Gastrocnemius medialis (tissue), 4 donors: ENCODE measurements around the gene CDS2. TPM values are rescaled to one million over a fixed set of nuclear protein-coding genes. Genes with fewer than 3 reads are reported as not detected.
"Not testable (repeated sequence)": the region's sequence is repeated elsewhere in the genome, so short reads cannot be mapped to it uniquely, and the experiment has no call there.

Experiments
- ATAC-seq, 2 donors: fragments of 150-250 bp; one replicate each; pipeline ENCODE4 v1.9.1; 2016
- DNase-seq, 2 donors: peaks; one replicate each; pipeline ENCODE4 v3.0.0-alpha.2; 2019
- H3K27ac ChIP-seq, 4 donors: fragments of 200-600 bp; sonication (generic); 1 replicate in 1 of 4; 2 replicates in 3 of 4; pipeline ENCODE4 v1.5.1; 2016 to 2018; ENCODE audit warnings: mild to moderate bottlenecking in 2 of 4, moderate library complexity in 1 of 4
- H3K27me3 ChIP-seq, 3 donors: fragments of 200-600 bp; sonication (generic) in 2 of 3; 1 replicate in 1 of 3; 2 replicates in 2 of 3; pipeline versions ENCODE4 v1.5.1 to v1.6.0; 2016 to 2019; ENCODE audit warnings: mild to moderate bottlenecking in 1 of 3, moderate library complexity in 1 of 3
- H3K36me3 ChIP-seq, 2 donors: fragments of 200-600 bp; sonication (generic) in 1 of 2; one replicate each; pipeline ENCODE4 v1.5.1; 2017 to 2018
- H3K4me1 ChIP-seq, 2 donors: fragments of 200-600 bp; sonication (generic) in 1 of 2; one replicate each; pipeline ENCODE4 v1.5.1; 2016 to 2017; ENCODE audit warnings: mild to moderate bottlenecking in 2 of 2
- H3K4me3 ChIP-seq, 4 donors: fragments of 200-600 bp; sonication (generic) in 3 of 4; 1 replicate in 1 of 4; 2 replicates in 3 of 4; pipeline ENCODE4 v1.5.1; 2016 to 2019; ENCODE audit warnings: mild to moderate bottlenecking in 2 of 4
- H3K9me3 ChIP-seq, 3 donors: fragments of 200-600 bp; sonication (generic) in 2 of 3; 1 replicate in 1 of 3; 2 replicates in 2 of 3; pipeline ENCODE4 v1.5.1; 2016 to 2019
- POLR2A ChIP-seq, 2 donors: fragments of 450-650 bp; IDR thresholded peaks; one replicate each; pipeline ENCODE4 v1.6.1; 2017; ENCODE audit warnings: antibody characterized with exemption in 2 of 2, mild to moderate bottlenecking in 2 of 2, moderate library complexity in 2 of 2
- in situ Hi-C, 4 donors: fragments of 200-750 bp; cut with MboI; loops; one replicate each; pipeline versions ENCODE4 v1.15.0 to v1.8.0; 2017; ENCODE audit warnings: low sequenced_read_pairs in 4 of 4
- intact Hi-C: fragments of 100-400 bp; cut with DNase I; formaldehyde crosslinking; loops from one replicate; pipeline ENCODE4 v1.15.1; 2023; ENCODE audit warnings: low total_unique reads
- total RNA-seq, 4 donors: library from RNA; depleted of rRNA; stranded (reverse); fragments of >200 nt; gene quantifications; one replicate each; pipeline versions ENCODE4 v1.1.0 to v1.2.3, GENCODE V29; 2016
- TF ChIP-seq, protein P1 (sequence below), 5 experiments: fragments of 450-650 bp in 3 of 5; fragments of 200-600 bp in 2 of 5; sonication (generic) in 2 of 5; IDR thresholded peaks in 4 of 5; conservative IDR thresholded peaks in 1 of 5; 1 replicate in 4 of 5; 2 replicates in 1 of 5; pipeline ENCODE4 v1.5.1; 2016 to 2019; ENCODE audit warnings: antibody characterized with exemption in 5 of 5, mild to moderate bottlenecking in 3 of 5, moderate library complexity in 3 of 5

CDS2 gene
- total RNA-seq, 4 donors from 2014 or later = 9.0 to 18.5 (median 14.5) TPM

DNA sequence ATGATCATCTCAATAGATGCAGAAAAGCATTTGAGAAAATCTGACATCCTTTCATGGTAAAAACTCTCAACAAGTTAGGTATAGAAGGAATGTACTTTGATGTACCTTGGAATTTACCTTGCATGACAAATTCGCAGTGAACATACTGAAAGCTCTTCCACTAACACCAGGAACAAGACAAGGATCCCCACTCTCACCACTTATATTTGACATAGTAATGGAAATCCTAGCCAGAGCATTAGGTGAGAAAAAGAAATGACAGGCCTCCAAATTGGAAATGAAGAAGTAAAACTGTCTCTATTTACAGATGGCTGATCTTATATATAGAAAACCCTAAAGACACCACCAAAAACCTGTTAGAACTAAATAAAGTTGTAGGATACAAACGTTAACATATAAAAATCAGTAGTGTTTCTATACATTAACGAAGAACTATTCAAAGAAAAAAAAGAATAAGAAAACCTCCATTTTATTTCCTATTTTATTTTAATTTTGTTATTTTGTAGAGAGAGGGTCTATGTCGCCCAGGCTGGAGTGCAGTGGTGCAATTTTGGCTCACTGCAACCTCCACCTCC, 34.0 kb upstream of the CDS2 start:
- in situ Hi-C loops (loop anchor here in 1 of 4 donors (10.0 kb wide), 1 partner anchor 338 kb away; no protein-coding TSS in a partner anchor), intact Hi-C loops (no loop called here)
- Histone ChIP-seq H3K27me3 (no peaks in the 10 kb centered on the region), H3K4me3 (no peak overlapping the region), H3K4me1 (no peaks in the 10 kb centered on the region), H3K36me3 (peaks cover 0 to 12% of the 10 kb centered on the region in 2 donors), H3K9me3 (no peaks in the 10 kb centered on the region), H3K27ac (no peak overlapping the region)
- TF ChIP-seq, protein P1, sequence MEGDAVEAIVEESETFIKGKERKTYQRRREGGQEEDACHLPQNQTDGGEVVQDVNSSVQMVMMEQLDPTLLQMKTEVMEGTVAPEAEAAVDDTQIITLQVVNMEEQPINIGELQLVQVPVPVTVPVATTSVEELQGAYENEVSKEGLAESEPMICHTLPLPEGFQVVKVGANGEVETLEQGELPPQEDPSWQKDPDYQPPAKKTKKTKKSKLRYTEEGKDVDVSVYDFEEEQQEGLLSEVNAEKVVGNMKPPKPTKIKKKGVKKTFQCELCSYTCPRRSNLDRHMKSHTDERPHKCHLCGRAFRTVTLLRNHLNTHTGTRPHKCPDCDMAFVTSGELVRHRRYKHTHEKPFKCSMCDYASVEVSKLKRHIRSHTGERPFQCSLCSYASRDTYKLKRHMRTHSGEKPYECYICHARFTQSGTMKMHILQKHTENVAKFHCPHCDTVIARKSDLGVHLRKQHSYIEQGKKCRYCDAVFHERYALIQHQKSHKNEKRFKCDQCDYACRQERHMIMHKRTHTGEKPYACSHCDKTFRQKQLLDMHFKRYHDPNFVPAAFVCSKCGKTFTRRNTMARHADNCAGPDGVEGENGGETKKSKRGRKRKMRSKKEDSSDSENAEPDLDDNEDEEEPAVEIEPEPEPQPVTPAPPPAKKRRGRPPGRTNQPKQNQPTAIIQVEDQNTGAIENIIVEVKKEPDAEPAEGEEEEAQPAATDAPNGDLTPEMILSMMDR (IDR thresholded peaks at IDR 0.05 in 4 of 5, conservative IDR thresholded peaks at IDR 0.05 in 1 of 5) = no peak
- no peak for DNase-seq
- no peak for ATAC-seq

GRCh38 chr20:5095454-5095853, 31.4 kb upstream of the CDS2 start:
- TF ChIP-seq, protein P1 (IDR thresholded peaks at IDR 0.05 in 4 of 5, conservative IDR thresholded peaks at IDR 0.05 in 1 of 5) = no peak
- TF ChIP-seq POLR2A (IDR thresholded peaks at IDR 0.05) = no peak
- H3K9me3 ChIP-seq = no peaks in the 10 kb centered on the region
- no peak overlapping the region for H3K4me3 ChIP-seq
- no peaks in the 10 kb centered on the region for H3K27me3 ChIP-seq
- ATAC-seq (no peak), DNase-seq (no peak)
- H3K27ac ChIP-seq = no peak overlapping the region
- in situ Hi-C loops = loop anchor here in 1 of 4 donors (10.0 kb wide), 1 partner anchor 341 kb away; no protein-coding TSS in a partner anchor
- peaks cover 0 to 29% of the 10 kb centered on the region in 2 donors for H3K36me3 ChIP-seq
- H3K4me1 ChIP-seq = no peaks in the 10 kb centered on the region
- intact Hi-C loops = no loop called here

- intact Hi-C loops = no loop called here
- Histone ChIP-seq H3K27ac (no peak overlapping the region), H3K36me3 (peaks cover 0 to 31% of the 10 kb centered on the region in 2 donors), H3K4me3 (no peak overlapping the region), H3K4me1 (no peaks in the 10 kb centered on the region), H3K9me3 (no peaks in the 10 kb centered on the region), H3K27me3 (no peaks in the 10 kb centered on the region)
- DNase-seq (no peak), ATAC-seq (no peak)
- in situ Hi-C loops = loop anchor here in 1 of 4 donors (10.0 kb wide), 1 partner anchor 341 kb away; no protein-coding TSS in a partner anchor
- TF ChIP-seq, protein P1 (IDR thresholded peaks at IDR 0.05 in 4 of 5, conservative IDR thresholded peaks at IDR 0.05 in 1 of 5) = no peak
- no peak for TF ChIP-seq POLR2A (IDR thresholded peaks at IDR 0.05)
Measured at GRCh38 chr20:5095931-5096330, 30.9 kb upstream of the CDS2 start.

DNA sequence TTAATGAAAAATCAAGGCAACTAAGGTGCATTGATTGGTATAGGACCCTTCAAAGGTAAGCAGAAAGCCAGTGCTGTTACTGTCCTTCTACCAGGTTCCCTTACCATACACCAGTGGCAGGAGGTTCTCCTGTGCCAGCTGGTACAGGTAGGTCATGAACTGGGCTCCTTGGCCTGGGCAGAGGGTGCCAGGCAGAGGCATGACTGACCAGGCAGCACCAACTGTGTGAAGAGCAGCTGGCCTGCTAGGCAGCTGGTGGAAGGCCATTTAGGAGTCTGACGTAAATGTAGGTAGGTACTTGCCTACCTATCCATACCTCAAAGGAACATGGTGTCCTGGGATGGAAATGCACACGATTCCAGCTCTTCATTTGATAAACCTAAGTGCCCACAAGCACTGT, 30.3 kb upstream of the CDS2 start:
- Histone ChIP-seq H3K9me3 (no peaks in the 10 kb centered on the region), H3K4me1 (no peaks in the 10 kb centered on the region), H3K27me3 (no peaks in the 10 kb centered on the region), H3K4me3 (no peak overlapping the region), H3K36me3 (peaks cover 0 to 32% of the 10 kb centered on the region in 2 donors), H3K27ac (no peak overlapping the region)
- in situ Hi-C loops (loop anchor here in 1 of 4 donors (10.0 kb wide), 1 partner anchor 342 kb away; no protein-coding TSS in a partner anchor), intact Hi-C loops (no loop called here)
- peak in 1 of 2 donors; percentile 35 for ATAC-seq
- no peak for TF ChIP-seq POLR2A (IDR thresholded peaks at IDR 0.05)
- TF ChIP-seq, protein P1 (IDR thresholded peaks at IDR 0.05 in 4 of 5, conservative IDR thresholded peaks at IDR 0.05 in 1 of 5) = no peak
- no peak for DNase-seq

DNA sequence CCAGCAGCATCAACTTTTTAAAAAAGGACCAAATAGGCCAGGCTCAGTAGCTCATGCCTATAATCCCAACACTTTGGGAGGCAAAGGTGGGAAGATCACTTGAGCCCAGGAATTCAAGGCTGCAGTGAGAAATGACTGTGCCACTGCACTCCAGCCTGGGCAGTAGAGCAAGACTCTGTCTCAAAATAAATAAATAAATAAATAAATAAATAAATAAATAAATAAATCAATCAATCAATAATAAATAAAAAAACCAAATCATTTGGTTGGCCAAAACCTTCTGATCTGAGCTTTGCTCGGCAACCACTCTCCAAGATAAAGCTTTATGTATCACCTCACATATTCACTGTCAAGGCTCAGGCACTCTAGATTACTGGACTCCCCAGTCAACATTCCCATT, 27.8 kb upstream of the CDS2 start:
- H3K27ac ChIP-seq, H3K4me3 ChIP-seq, ATAC-seq, H3K9me3 ChIP-seq, intact Hi-C loops, H3K27me3 ChIP-seq, DNase-seq, H3K4me1 ChIP-seq: not testable (repeated sequence)
- H3K36me3 ChIP-seq = peaks cover 0 to 57% of the 10 kb centered on the region in 2 donors
- in situ Hi-C loops = loop anchor here in 1 of 4 donors (10.0 kb wide), 1 partner anchor 344 kb away; no protein-coding TSS in a partner anchor

- in situ Hi-C loops = loop anchor here in 1 of 4 donors (10.0 kb wide), 1 partner anchor 345 kb away; no protein-coding TSS in a partner anchor
- DNase-seq, H3K4me3 ChIP-seq, ATAC-seq, H3K27ac ChIP-seq, H3K27me3 ChIP-seq, intact Hi-C loops, H3K4me1 ChIP-seq, H3K9me3 ChIP-seq: not testable (repeated sequence)
- H3K36me3 ChIP-seq = peaks cover 5 to 66% of the 10 kb centered on the region in 2 donors
Measured at GRCh38 chr20:5099909-5100308, 26.9 kb upstream of the CDS2 start.
